HG03439 (cell line): ENCODE data around the gene MBD4.
"Not testable (repeated sequence)": the region's sequence is repeated elsewhere in the genome, so short reads cannot be mapped to it uniquely, and the experiment has no call there.

ENCODE experiments used
- ATAC-seq: cut with Tn5 transposase; IDR thresholded peaks from one replicate; pipeline ENCODE4 v1.9.1; 2021; ENCODE audit warnings: mild to moderate bottlenecking, moderate library complexity; ENCODE audit not compliant: unreplicated experiment

The MBD4 gene

DNA sequence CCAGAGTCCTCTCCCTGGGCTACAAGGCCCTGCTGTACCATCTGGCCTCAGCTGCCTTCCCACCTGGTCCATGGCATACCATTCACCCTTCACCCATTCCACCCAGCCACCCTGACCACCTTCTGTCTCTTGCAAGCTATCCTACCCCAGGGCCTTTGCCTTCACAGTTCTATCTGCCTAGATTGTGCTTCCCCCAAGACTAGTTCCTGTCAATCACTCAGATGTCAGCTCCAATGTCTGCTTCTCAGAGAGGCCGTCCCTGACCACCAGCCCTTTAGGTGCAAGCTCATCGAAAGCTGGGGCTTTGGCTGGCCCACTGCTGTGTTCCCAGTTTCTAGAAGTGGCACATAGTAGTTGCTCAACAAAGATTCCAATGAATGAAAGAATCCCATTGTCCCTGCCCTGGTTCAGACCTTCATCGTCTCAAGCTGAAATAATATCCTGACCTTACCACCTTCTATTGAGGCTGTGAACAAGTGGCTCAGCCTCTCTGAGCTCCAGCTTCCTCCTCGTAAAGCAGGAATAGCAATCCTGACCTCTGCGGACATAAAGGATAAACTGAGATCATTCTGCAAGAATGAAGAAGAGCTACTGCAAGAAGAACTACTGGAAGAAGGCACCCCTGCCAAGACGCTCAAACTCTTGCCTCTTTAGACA, 27.1 kb downstream of the MBD4 start:
- no peak for ATAC-seq

GRCh38 chr3:129410971-129411370, 28.8 kb downstream of the MBD4 start:
- no peak for ATAC-seq

DNA sequence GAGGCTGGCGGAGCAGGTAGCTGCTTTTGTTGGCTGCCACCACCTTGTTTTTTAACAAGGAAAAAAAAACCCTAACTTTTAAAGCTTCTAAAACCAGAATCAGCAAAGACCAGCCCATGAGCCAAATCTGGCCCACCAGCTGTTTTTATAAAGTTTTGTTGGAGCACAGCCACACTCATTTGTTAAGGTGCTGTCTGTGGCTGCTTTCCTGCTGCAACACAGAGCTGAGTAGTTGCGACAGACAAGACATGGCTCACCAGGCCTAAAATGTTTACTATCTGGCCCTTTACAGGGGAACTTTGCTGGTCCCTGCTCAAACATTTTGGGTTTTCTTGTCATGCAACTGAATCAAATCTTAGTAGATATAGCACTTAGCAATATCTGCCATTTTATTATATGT, 30.2 kb downstream of the MBD4 start:
- ATAC-seq: no peak

DNA sequence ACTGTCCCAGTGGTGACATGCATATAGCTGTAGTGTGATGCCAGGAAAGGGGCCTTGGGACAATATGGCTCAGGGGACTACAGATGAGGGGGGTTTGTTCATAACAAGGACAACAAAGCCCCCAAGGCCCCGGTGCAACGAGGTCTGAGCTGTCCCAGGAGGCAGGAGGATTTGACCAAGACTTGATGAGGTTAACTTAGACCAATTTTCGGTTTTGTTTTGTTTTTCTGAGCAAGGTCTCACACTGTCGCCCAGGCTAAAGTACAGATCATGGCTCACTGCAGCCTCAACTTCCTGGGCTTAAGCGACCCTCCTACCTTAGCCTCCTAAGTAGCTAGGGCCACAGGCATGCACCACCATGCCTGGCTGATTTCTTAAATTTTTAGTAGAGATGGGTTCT, 35.1 kb downstream of the MBD4 start:
- ATAC-seq: no peak

GRCh38 chr3:129404130-129404529, 35.6 kb downstream of the MBD4 start:
- no peak for ATAC-seq

DNA sequence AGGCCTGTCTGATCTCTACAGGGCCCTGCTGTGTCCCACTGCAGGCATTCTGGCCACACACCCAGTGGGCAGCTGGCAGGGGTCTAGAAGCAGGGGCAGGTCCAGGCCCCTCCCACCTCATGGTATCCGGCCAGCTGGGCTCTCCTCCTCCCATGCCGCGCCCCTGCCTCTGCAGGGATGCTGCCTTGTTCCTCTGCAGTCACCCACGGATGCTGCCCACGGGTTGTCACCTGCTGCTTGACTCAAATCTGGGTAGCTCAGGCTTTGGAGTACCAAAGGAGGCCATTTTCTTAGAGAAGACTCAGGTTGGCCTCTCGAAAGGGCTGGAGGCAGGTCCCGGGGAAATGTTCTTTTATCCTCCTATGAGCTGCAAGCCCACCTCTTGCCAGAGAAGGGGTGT, 36.3 kb downstream of the MBD4 start:
- ATAC-seq: no peak

DNA sequence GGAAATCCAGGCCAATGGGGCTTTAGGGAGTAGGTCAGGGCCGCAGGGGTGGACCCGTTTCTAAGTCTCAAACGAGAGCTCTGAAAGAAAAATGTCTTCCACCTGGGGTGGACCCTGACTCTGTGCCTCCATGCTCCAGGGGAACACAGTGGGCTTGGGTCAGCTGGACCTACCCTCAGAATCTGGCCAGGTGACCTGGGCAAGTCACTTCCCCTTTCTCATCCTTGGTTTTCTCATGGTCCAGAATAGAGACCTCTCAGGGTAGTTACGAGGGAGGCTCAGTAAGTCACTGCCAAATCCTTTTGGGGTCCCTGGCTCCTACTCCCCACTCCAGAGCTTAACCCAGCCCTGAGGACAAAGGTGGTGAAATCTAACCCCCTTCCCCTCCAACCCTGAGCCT, 37.1 kb downstream of the MBD4 start:
- ATAC-seq: no peak

DNA sequence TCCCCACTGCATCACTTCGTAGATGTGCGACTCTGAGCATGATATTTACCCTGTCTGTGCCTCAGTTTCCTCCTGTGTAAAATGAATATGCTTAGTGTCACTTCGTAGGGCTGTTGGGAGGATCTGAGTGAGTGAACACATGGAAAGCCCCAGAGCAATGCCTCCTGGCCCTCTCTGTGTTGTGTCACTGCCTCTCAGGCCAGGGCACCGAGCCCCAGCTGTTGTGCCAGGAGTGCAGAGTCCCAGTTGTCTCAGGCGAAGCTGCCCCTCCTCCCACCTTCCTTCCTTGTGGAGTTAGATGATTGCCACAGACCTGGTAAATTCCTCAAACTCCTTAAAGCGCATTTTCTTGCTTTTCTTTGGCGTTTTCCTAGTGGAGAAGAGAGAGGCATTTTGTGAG, 37.5 kb downstream of the MBD4 start:
- no peak for ATAC-seq

GRCh38 chr3:129399895-129400357, 39.8 kb downstream of the MBD4 start:
- ATAC-seq: peak; percentile 9

- ATAC-seq: peak; percentile 84
These were observed 40.4 kb downstream of the MBD4 start for GRCh38 chr3:129399145-129399894.

DNA sequence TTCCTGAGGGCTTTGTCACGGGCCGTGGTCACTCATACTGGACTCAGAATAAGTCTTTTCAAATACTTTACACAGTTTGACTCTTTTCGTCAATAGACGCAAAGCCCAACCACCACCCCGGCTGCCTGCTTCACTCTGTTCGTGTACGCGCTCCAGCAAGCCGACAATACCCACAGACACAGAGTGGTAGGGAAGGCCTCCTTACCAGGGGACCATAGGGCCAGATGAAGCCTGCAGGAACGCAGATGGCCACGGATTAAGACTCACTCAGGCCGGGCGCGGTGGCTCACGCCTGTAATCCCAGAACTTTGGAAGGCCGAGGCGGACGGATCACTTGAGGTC, 41.0 kb downstream of the MBD4 start:
- no peak for ATAC-seq

DNA sequence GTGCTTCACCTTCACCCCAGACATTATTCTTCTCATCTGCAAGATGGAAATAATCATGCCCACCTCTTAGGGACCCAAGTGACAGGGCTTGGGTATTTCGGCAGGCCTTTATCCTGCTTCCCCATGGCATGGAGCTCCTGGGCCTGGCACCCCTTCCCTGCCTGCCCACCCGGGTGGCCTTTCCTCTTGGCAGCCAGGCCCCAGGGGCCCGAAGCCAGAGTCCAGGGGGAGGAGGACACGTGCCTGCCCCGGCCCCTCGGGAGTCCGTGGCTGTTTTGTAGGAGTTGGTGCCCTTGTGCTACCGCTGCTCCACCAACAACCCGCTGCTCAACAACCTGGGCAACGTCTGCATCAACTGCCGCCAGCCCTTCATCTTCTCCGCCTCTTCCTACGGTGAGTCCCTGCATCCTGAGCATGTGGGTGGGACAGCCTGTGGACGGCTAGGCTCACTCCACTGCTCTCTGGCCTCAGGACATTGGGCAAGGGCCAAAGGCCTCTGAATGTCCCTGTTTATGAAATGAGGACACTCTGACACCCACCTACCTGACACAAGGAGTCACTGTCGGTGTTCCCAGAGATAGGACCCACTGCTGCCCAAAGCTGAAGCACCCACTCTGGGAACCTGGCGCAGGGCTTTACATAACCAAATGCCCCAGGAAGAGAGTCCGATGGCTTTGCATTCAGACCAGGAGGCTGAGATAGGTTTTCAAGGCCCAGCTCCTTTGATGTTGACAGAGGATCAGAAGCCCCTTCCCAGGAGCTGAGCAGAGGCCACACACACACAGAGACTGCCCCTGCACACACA, 45.8 kb downstream of the MBD4 start:
- not testable (repeated sequence) for ATAC-seq

GRCh38 chr3:129393271-129393670, 46.5 kb downstream of the MBD4 start:
- ATAC-seq: no peak

- not testable (repeated sequence) for ATAC-seq
These were observed 47.5 kb downstream of the MBD4 start for GRCh38 chr3:129392106-129392887.

GRCh38 chr3:129391583-129391982, 48.2 kb downstream of the MBD4 start:
- not testable (repeated sequence) for ATAC-seq

DNA sequence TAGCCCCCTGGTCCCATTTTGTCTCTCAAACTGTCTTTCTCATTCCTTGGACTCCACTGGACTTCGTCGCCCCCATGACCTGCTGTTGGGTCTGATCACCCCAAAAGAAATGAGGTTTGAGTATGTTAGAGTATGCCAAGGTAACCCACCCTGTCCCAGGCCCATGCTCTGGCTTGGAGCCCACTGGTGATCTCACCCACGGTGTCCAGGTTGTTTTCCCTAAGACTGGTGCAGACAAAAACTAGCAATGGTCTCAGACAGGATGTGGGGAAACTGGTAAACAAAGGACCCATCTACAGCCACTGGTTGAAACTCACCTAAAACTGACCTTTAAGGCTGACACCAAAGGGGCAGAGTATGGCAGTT, 50.2 kb downstream of the MBD4 start:
- ATAC-seq: no peak

- ATAC-seq: not testable (repeated sequence)
These were observed 50.8 kb downstream of the MBD4 start for GRCh38 chr3:129388791-129389571.

GRCh38 chr3:129387487-129387886, 52.3 kb downstream of the MBD4 start:
- no peak for ATAC-seq

GRCh38 chr3:129386984-129387383, 52.8 kb downstream of the MBD4 start:
- no peak for ATAC-seq

GRCh38 chr3:129385507-129385906, 54.2 kb downstream of the MBD4 start:
- ATAC-seq: not testable (repeated sequence)
